ENCODE data around the gene ELOB. TPM values are rescaled to one million over a fixed set of nuclear protein-coding genes. Genes with fewer than 3 reads are reported as not detected.

Gene ELOB
- total RNA-seq, 2 donors from 2014 or later = 318 to 496 TPM

DNA sequence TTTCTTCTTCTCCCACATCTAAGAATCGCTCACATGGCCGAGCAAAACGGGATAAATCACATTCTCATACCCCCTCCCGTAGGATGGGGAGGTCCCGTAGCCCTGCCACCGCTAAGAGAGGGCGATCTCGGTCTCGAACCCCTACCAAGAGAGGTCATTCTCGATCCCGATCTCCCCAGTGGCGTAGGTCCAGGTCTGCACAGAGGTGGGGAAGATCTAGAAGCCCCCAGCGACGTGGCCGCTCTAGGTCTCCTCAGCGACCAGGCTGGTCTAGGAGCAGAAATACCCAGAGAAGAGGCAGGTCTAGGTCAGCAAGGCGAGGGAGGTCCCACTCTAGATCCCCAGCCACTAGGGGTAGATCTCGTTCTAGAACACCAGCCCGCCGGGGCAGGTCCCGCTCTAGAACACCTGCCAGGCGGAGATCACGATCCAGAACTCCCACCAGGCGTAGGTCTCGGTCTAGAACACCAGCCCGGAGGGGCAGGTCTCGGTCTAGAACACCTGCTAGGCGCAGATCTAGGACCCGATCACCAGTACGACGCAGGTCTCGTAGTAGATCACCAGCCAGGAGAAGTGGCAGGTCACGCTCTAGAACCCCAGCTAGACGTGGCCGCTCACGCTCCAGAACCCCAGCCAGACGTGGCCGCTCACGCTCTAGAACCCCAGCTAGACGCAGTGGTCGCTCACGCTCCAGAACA, 15.0 kb downstream of the ELOB start:
- DNase-seq (ENCODE audit: low spot score) = no peak
- Histone ChIP-seq H3K27me3 (replicated peaks; ENCODE audit: insufficient read depth) (no peaks in the 10 kb centered on the region), H3K4me3 (no peak overlapping the region), H3K4me1 (replicated peaks) (no peaks in the 10 kb centered on the region), H3K9me3 (no peaks in the 10 kb centered on the region), H3K27ac (no peak overlapping the region), H3K36me3 (peaks cover 43 to 80% of the 10 kb centered on the region in 2 donors)
- TF ChIP-seq POLR2A (IDR thresholded peaks at IDR 0.05) (no peak), POLR2AphosphoS5 (IDR thresholded peaks at IDR 0.05) (no peak)
- TF ChIP-seq, protein P1, sequence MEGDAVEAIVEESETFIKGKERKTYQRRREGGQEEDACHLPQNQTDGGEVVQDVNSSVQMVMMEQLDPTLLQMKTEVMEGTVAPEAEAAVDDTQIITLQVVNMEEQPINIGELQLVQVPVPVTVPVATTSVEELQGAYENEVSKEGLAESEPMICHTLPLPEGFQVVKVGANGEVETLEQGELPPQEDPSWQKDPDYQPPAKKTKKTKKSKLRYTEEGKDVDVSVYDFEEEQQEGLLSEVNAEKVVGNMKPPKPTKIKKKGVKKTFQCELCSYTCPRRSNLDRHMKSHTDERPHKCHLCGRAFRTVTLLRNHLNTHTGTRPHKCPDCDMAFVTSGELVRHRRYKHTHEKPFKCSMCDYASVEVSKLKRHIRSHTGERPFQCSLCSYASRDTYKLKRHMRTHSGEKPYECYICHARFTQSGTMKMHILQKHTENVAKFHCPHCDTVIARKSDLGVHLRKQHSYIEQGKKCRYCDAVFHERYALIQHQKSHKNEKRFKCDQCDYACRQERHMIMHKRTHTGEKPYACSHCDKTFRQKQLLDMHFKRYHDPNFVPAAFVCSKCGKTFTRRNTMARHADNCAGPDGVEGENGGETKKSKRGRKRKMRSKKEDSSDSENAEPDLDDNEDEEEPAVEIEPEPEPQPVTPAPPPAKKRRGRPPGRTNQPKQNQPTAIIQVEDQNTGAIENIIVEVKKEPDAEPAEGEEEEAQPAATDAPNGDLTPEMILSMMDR (IDR thresholded peaks at IDR 0.05) = no peak
- intact Hi-C loops (cut with DNase I) = no loop called here
- WGBS = 98% methylated on average over 42 of the region's 42 CpGs

DNA sequence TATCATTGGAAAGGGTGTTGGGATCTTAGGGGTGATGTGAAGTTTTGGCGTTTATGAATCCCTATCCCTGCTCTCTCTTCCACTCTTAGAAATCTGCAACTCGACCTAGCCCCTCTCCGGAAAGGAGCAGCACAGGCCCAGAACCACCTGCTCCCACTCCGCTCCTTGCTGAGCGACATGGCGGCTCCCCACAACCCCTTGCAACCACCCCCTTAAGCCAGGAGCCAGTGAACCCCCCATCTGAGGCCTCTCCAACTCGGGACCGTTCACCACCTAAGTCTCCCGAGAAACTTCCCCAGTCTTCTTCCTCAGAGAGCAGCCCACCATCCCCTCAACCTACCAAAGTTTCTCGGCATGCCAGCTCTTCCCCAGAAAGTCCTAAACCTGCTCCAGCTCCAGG, 15.6 kb downstream of the ELOB start:
- no peak for TF ChIP-seq POLR2A (IDR thresholded peaks at IDR 0.05)
- TF ChIP-seq, protein P1 (IDR thresholded peaks at IDR 0.05) = no peak
- no peak for TF ChIP-seq POLR2AphosphoS5 (IDR thresholded peaks at IDR 0.05)
- peaks cover 43 to 76% of the 10 kb centered on the region in 2 donors for H3K36me3 ChIP-seq
- 99% methylated on average over 10 of the region's 10 CpGs for WGBS

DNA sequence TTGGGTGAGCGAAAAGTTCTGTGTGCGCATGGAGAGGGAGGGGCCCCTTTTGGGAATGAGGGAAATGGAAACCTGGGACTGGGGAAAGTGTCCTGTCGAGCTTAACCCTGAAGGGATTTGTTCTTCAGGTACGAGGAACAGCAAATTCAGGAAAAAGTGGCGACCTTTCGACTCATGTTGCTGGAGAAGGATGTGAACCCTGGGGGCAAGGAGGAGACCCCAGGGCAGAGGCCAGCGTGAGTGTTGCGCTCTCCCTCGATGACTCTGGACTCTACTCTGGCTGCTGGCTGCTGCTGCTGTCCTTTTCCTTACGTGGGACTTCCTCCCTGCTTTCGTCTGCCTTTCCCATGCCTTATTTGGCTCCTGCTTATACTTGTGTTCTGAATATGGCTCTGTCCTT, 19.7 kb downstream of the ELOB start:
- H3K27ac ChIP-seq = no peak overlapping the region
- no peaks in the 10 kb centered on the region for H3K9me3 ChIP-seq
- WGBS = 76% methylated on average over 11 of the region's 11 CpGs
- H3K4me1 ChIP-seq (replicated peaks) = peaks cover 8% of the 10 kb centered on the region
- peaks cover 38 to 47% of the 10 kb centered on the region in 2 donors for H3K36me3 ChIP-seq
- H3K4me3 ChIP-seq = no peak overlapping the region
- no peak for DNase-seq (ENCODE audit: low spot score)
- TF ChIP-seq POLR2AphosphoS5 (IDR thresholded peaks at IDR 0.05) = no peak
- TF ChIP-seq, protein P1 (IDR thresholded peaks at IDR 0.05) = no peak
- TF ChIP-seq POLR2A (IDR thresholded peaks at IDR 0.05) = no peak
- H3K27me3 ChIP-seq (replicated peaks; ENCODE audit: insufficient read depth) = no peaks in the 10 kb centered on the region
- intact Hi-C loops (cut with DNase I) = no loop called here

More for the DNA sequence above, 15.6 kb downstream of the ELOB start:
- Histone ChIP-seq H3K27me3 (replicated peaks; ENCODE audit: insufficient read depth) (no peaks in the 10 kb centered on the region), H3K4me3 (no peak overlapping the region), H3K4me1 (replicated peaks) (no peaks in the 10 kb centered on the region), H3K27ac (no peak overlapping the region), H3K9me3 (no peaks in the 10 kb centered on the region)
- intact Hi-C loops (cut with DNase I) = no loop called here
- DNase-seq (ENCODE audit: low spot score) = no peak

DNA sequence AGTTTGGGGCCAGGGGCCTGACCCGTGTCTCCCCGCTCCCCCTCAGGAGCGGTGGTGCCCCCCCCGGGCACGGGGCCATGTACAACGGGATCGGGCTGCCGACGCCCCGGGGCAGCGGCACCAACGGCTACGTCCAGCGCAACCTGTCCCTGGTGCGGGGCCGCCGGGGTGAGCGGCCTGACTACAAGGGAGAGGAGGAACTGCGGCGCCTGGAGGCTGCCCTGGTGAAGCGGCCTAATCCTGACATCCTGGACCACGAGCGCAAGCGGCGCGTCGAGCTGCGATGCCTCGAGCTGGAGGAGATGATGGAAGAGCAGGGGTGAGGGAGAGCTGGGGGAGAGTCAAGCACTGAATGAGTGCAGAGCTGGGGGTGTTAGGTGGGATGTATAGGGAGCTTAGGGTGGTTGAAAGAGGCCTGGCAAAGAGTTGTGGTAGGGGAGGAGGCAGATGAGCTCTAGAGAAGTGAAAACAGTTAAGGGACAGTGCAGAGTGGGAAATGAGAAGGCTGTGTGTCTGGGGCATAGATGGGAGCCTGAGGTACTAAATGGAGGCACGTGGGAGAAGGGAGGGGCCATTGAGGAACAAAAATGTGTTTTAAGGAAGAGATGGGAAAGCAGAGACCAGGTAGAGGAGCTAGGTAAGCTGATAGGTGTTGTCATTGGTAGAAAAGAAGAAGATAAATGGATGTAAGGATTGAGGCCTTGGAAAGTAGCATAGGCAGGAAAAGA, 20.6 kb downstream of the ELOB start:
- Histone ChIP-seq H3K4me3 (no peak overlapping the region), H3K4me1 (replicated peaks) (peaks cover 11% of the 10 kb centered on the region), H3K9me3 (no peaks in the 10 kb centered on the region), H3K36me3 (peaks cover 30 to 38% of the 10 kb centered on the region in 2 donors), H3K27me3 (replicated peaks; ENCODE audit: insufficient read depth) (no peaks in the 10 kb centered on the region), H3K27ac (no peak overlapping the region)
- intact Hi-C loops (cut with DNase I) = no loop called here
- no peak for DNase-seq (ENCODE audit: low spot score)
- no peak for TF ChIP-seq POLR2AphosphoS5 (IDR thresholded peaks at IDR 0.05)
- TF ChIP-seq, protein P1 (IDR thresholded peaks at IDR 0.05) = no peak
- no peak for TF ChIP-seq POLR2A (IDR thresholded peaks at IDR 0.05)
- WGBS = 86% methylated on average over 30 of the region's 30 CpGs
